Measurements from ENCODE around the gene FSTL3.
"Not testable (repeated sequence)": the region's sequence is repeated elsewhere in the genome, so short reads cannot be mapped to it uniquely, and the experiment has no call there.

FSTL3 gene

GRCh38 chr19:682678-683320 is 6.6 kb downstream of the FSTL3 start:
- DNase-seq (ENCODE audit: low spot score): no peak

DNA sequence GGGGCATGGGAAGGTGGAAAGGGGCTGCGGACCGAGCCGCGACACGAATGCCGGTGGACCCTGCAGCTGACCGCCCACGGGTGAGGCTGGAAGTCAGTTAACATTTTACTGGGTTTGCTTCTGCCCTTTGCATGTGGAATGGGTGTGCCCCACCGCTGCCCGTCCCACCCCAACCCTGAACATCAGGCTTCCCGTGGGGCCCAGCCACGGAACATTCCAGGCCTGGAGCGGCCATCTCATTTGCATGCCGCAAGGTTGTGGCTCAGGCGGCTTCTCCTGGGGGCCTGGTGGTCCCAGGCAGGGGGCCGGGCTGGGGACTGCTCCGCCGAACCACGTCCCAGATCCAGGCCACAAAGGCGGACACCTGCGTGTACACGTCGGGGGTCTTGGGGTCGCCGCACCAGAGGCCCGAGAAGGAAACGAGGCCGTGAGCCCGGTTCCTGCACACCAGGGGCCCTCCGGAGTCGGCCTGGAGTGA is 9.3 kb downstream of the FSTL3 start:
- no peak for DNase-seq (ENCODE audit: low spot score)

DNA sequence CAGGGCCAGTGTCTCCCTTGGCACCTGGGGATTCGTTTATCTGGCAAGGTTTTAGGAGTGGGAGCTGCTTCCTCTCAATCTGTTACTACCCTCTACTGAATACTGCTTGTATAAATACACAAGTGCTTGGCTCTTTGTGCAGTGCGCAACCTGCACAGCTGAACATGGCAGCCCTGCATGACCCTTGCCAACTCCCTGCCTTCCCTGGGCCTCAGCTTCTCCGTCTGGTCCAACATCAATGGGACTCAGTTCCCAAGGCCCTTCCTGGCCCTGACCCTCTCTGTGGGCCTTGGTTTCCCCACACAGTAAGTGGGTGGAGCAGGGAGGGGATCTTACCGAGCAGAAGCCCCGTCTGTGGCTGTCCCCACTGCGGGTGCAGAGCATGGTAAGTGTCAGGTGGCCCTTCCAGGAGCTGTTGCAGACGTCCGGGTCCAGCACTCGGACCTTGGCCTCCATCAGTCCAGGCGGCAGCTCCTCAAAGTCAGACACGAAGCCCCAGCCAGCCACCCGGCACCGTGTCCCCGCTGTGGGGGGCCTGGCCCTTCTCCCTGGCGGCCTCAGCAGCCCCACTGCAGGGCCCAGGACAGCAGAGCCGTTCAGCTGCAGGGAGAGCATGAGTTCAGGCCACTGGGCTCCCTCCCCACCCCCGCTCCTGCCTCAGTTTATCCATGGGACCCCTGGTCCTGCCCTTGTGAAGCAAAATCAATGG is 10.6 kb downstream of the FSTL3 start:
- no peak for DNase-seq (ENCODE audit: low spot score)

- DNase-seq (ENCODE audit: low spot score): no peak
These were observed 11.5 kb downstream of the FSTL3 start for GRCh38 chr19:687569-688166.

DNA sequence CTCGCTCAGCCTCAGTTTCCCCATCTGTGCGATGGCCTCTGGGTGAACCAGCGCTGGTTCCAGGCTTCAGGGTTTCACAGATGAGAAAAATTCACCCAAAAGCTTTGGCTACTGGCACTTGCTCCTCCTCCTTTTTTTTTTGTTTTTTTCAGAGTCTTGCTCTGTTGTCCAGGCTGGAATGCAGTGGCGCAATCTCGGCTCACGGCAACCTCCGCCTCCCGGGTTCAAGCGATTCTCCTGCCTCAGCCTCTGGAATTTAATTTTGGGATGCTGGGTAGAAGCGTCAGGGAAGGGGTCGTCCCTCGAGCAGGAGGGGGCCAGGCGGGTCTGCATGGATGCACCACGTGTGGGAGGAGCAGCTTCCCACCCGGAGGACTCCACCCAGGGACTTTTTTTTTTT is 12.0 kb downstream of the FSTL3 start:
- DNase-seq (ENCODE audit: low spot score): peak; percentile 55

DNA sequence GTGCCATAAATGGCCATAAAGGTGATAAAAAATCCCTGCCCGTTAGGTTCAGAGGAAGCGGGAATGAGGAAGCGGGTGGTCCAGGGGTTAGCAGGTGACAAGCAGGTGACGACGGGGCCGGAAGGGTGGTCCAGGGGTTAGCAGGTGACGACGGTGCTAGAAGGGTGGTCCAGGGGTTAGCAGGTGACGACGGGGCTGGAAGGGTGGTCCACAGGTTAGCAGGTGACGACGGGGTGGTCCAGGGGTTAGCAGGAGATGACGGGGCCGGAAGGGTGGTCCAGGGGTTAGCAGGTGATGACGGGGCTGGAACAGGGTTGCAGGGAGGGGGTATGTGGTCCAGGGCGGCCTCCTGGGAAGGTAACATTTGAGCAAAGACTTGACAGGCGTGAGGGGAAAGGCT is 12.8 kb downstream of the FSTL3 start:
- no peak for DNase-seq (ENCODE audit: low spot score)

GRCh38 chr19:690203-690602 is 14.0 kb downstream of the FSTL3 start:
- no peak for DNase-seq (ENCODE audit: low spot score)

GRCh38 chr19:694481-695351 is 18.5 kb downstream of the FSTL3 start:
- no peak for DNase-seq (ENCODE audit: low spot score)

DNA sequence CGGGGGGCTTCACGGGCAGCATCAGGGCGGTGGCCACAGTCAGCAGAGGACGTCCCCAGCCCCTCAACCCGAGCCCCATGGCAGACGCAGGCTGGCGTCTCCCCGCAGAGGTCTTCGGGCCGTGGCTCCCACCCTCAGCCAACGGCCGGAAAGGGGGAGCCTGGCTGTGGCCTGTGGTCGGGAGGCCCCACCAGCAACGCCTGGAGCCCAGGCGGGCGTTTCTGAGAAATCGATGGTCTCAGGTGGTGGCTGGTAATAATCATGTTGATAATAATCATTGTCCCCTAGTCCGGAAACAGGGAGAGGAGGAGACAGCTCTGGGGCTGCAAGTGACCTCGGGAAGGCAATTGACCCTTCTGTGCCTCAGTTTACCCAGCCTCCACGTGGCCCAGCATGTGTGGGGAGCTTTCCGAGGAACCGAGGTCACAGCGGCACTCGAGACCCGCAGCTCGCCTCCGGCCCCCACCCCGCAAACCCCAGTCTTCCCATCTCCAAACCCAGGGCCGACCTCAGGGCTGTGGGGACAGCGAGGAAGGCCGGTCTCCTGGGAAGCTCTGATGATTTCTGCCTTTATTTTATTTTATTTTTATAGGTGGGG is 19.3 kb downstream of the FSTL3 start, which contains the start of gene PRSS57:
TSS of gene PRSS57 (minus strand) at position 101 of the 598 bp plus-strand sequence. CDS start at position 79, 22 bp downstream.
- DNase-seq (ENCODE audit: low spot score): no peak

DNA sequence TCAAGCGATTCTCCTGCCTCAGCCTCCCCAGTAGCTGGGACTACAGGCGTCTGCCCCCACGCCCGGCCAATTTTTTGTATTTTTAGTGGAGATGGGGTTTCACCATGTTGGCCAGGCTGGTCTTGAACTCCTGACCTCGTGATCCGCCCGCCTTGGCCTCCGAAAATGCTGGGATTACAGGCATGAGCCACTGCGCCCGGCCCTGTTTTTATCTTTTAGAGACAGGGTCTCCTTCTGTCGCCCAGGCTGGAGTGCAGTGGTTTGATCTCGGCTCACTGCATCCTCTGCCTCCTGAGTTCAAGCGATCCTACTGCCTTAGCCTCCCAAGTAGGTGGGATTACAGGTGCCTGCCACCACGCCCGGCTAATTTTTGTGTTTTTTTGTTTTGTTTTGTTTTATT is 22.3 kb downstream of the FSTL3 start:
- not testable (repeated sequence) for DNase-seq (ENCODE audit: low spot score)

DNA sequence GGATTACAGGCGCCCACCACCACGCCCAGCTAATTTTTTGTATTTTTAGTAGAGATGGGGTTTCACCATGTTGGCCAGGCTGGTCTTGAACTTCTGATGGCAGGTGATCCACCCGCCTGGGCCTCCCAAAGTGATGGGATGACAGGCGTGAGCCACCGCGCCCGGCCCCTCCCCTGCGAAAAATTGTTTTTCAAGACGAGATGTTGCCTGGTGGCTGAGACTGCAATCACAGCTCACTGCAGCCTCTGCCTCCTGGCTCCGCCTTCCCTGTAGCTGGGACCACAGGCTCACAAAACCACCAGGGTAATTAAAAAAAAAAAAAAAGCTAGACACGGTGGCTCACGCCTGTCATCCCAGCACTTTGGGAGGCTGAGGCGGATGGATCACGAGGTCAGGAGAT is 23.7 kb downstream of the FSTL3 start:
- DNase-seq (ENCODE audit: low spot score): not testable (repeated sequence)

GRCh38 chr19:702847-703246 is 26.7 kb downstream of the FSTL3 start:
- DNase-seq (ENCODE audit: low spot score): not testable (repeated sequence)

DNA sequence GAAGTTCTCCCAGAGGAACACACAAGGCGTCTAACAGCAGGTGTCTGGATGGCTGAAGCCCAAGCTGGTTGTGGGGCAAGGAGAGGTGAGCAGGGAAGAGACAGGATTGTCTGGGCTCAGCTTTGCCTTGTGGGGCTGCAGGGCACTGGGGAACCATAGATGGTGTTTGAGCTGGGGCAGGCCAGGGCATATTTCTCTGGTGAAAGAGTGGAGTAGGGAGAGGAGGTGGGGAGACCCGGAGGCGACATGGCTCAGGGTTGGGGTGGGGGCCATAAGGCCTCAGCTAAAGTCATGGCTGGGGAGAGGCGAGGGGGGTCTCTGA is 27.1 kb downstream of the FSTL3 start:
- DNase-seq (ENCODE audit: low spot score): no peak

DNA sequence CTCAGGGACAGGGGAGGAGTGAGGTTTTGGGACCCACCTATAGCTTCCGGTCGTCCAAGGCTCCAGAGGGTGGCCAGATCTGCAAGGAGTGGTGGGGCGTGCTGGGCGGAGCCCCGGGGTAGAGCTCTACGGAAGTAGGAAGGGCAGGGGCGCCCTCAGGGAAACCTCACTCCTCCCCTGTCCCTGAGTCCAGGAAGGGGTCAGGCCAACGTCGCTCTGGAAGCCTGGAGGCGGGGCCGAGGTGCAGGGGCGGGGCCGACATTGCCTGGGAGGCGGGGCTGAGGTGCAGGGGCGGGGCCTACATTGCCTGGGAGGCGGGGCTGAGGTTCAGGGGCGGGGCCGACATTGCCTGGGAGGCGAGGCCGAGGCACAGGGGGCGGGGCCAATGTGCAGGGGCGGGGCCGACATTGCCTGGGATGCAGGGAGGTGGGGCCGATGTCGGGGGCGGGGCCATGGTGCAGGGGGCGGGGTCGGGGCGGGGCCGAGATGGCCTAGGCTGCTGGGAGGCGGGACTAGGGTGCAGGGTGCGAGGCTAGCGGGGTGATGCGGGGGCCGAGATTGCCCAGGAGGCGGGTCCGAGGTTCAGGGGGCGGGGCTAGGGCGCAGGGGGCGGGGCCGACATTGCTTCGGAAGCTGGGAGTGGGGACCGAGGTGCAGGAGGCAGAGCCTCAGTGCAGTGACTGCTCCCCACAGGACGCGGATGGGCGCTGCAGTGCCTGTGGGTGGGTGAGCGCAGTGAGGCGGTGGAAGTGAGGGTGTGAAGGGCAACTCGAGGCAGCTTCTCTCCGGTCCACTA is 27.7 kb downstream of the FSTL3 start:
- no peak for DNase-seq (ENCODE audit: low spot score)

DNA sequence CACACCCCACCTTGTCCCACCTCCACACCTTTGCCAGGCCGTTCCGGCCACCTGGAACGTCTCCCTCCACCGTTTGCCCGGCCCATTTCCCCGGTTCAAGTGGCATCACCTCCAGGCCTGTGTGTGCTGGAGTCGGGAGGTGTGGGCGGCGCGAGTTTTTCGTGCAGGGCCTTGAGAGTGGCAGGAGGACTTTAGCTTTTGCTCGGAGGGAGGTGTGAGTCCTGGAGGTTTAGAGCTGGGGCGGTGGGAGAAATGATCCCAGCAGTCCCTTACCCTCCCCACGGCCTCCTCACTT is 28.2 kb downstream of the FSTL3 start:
- DNase-seq (ENCODE audit: low spot score): no peak

DNA sequence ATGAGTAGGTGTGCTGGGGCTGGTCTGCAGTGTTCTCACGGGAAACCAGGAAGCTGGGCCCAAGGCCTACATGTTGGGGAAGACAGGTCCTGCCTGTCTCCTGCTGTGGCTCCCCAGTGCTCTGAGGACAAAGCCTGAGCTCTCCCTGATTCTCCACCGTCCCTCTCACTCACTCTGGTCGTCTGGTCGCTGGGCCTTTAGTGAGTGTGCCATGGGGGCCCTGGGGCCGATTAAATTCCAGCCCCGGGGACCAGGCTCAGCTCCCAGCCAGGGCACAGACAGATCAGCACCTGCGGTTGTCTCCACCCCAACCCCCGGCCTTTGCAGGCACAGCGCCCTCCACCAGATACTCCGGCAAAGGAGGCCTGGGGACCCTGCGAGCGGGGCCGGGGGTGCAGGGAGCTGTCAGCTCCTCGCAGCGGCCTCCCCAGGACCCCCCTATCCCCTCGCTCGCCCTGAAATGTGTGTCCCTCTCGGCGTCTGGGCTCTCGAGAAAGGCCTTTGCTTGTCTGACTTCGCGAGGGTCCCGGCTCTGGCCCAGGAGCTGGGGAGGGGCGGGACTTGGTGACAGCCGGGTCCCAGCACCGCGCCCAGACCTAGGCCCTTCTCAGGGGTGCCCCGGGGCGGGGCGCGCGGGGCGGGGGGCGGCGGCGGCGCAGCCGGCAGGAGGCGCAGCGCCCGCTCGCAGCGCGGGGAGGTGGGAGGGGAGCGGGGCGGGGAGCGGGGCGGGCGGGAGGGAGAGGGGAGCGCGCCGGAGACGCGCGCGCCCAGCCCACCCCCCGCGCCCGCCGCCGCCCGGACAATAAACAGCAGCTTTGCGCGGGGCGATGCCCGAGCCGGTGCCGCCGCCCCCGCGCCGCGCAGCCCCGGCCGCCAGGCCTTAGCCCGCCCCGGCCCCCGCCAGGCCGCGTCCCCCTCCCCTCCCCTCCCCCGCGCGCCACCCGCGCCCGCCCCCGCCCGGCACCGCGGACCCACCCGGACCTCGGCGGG is 32.3 kb downstream of the FSTL3 start, which contains the start of gene PALM:
TSS of gene PALM (plus strand) at position 782 of the 990 bp plus-strand sequence. CDS start 212 bp downstream, outside the sequence.
- no peak for DNase-seq (ENCODE audit: low spot score)

DNA sequence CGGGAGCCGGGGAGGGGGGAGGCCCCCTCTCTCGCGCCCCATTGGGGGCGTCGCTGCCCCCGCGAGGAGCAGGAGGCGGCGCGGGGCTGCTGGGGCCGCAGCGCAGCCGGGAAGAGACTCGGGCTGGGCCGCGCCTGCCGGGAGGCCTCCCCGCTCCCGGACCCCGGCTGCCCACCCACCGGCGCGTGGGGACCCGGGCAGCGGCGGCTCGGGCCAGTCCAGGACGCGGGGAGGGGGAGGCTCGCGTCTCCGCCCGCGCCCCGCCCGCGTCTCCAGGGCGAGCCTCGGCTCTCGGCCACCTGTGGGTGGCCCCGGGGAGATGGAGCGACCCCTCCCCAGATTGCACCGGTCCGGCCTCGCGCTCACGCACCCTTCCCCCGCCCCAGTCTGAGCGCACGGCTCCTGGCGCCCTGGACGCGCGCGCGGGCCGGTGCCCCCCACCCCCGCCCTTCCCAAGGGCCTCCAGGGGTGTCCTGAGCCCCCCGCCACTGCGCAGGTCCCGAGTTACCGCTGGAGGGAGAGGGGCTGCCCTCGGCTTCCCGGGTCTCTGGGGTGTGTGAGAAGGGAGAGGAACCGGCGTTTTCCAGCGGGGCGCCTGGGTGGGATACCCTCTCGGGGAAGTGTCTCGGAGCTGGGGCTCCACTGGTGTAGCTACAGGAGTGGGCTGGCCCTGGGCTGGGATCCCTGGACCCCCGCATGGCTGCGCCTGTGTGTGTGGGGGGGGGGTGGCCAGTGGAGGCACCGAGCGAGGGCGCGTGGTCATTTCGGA is 33.2 kb downstream of the FSTL3 start:
- no peak for DNase-seq (ENCODE audit: low spot score)

- no peak for DNase-seq (ENCODE audit: low spot score)
These were observed 33.9 kb downstream of the FSTL3 start for GRCh38 chr19:709965-710571.

- no peak for DNase-seq (ENCODE audit: low spot score)
These were observed 34.6 kb downstream of the FSTL3 start for GRCh38 chr19:710767-711166.

All from hepatic stellate cell (primary cell).